ENCODE data around the gene FTCDNL1. TPM values are rescaled to one million over a fixed set of nuclear protein-coding genes. Genes with fewer than 3 reads are reported as not detected.

Gene FTCDNL1
- total and polyA plus RNA-seq, 9 of the 15 experiments (the other 6 are each of a cell fraction or from before 2014, with no cell fraction given), result 0.13 to 0.58 (median 0.32) TPM

DNA sequence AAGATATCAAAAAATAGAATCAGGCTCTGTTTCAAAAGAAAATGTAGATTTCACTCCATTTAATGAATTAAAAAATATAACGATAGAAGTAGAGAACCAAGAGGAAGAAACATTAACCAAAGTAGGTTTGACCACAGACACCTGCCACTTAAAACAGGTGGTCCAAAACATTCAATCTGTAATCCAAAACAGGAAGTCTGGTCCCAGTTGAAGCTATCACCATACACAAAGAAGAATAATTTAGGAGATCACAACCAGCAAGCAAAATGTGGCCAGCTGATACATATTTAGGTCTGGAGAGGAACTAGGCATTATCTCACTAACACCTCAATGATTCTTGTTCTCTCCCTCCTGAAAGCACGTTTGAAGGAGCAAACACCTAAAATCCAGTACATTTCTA is 73.1 kb downstream of the FTCDNL1 start (continued):
- TF ChIP-seq, protein P1, sequence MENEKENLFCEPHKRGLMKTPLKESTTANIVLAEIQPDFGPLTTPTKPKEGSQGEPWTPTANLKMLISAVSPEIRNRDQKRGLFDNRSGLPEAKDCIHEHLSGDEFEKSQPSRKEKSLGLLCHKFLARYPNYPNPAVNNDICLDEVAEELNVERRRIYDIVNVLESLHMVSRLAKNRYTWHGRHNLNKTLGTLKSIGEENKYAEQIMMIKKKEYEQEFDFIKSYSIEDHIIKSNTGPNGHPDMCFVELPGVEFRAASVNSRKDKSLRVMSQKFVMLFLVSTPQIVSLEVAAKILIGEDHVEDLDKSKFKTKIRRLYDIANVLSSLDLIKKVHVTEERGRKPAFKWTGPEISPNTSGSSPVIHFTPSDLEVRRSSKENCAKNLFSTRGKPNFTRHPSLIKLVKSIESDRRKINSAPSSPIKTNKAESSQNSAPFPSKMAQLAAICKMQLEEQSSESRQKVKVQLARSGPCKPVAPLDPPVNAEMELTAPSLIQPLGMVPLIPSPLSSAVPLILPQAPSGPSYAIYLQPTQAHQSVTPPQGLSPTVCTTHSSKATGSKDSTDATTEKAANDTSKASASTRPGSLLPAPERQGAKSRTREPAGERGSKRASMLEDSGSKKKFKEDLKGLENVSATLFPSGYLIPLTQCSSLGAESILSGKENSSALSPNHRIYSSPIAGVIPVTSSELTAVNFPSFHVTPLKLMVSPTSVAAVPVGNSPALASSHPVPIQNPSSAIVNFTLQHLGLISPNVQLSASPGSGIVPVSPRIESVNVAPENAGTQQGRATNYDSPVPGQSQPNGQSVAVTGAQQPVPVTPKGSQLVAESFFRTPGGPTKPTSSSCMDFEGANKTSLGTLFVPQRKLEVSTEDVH (IDR thresholded peaks at IDR 0.05; ENCODE audit: low read depth, partially characterized antibody), result no peak
- TF ChIP-seq ZNF12 (CRISPR knock-in tag; IDR thresholded peaks at IDR 0.05) (no peak), SNIP1 (IDR thresholded peaks at IDR 0.05; ENCODE audit: low read depth) (no peak), KLF1 (tag; IDR thresholded peaks at IDR 0.05) (no peak), HNRNPUL1 (IDR thresholded peaks at IDR 0.05; ENCODE audit: low read length) (no peak)
- TF ChIP-seq, protein P2, sequence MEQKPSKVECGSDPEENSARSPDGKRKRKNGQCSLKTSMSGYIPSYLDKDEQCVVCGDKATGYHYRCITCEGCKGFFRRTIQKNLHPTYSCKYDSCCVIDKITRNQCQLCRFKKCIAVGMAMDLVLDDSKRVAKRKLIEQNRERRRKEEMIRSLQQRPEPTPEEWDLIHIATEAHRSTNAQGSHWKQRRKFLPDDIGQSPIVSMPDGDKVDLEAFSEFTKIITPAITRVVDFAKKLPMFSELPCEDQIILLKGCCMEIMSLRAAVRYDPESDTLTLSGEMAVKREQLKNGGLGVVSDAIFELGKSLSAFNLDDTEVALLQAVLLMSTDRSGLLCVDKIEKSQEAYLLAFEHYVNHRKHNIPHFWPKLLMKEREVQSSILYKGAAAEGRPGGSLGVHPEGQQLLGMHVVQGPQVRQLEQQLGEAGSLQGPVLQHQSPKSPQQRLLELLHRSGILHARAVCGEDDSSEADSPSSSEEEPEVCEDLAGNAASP (IDR thresholded peaks at IDR 0.05), result no peak

DNA sequence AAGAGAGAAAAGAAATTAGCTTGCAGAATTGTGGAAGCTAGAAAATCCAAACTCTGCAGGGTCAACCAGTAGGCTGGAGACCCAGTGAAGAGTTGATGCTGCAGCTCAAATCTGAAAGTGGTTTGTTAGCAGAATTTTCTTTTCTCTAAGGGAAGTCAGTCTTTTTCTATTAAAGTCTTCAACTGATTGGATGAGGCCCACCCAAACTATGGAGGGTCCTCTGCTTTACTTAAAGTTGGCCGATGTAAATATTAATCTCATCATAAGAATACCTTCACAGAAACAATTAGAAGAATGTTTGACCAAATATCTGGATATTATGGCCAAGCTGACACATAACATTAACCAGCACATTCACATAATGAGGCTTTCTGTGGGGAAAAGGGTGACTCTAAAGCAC is 73.7 kb downstream of the FTCDNL1 start:
- no peaks in the 10 kb centered on the region for H3K9me1 ChIP-seq (ENCODE audit: control insufficient read depth, insufficient read depth, low read length)
- in situ Hi-C loops (cut with MboI), result no loop called here
- no peaks in the 10 kb centered on the region for H4K20me1 ChIP-seq (replicated peaks; ENCODE audit: control insufficient read depth, insufficient read depth, low read length)
- ChIA-PET POLR2A (no interaction called here), CTCF (ENCODE audit: low intra/inter-chr PET ratio) (no interaction called here)
- H3K79me2 ChIP-seq (ENCODE audit: control insufficient read depth, insufficient read depth, low read length), result no peaks in the 10 kb centered on the region
- intact Hi-C loops (cut with micrococcal nuclease), result no loop called here
- no peak overlapping the region for H3K27ac ChIP-seq (ENCODE audit: extremely low read depth, low read depth, low read length)
- H3K4me3 ChIP-seq, result no peak overlapping the region
- no peak overlapping the region for H3K4me2 ChIP-seq (ENCODE audit: insufficient read depth, low read length)
- BruUV-seq (replicated peaks), result no TSS peak
- ATAC-seq (no peak), FAIRE-seq (no peak), DNase-seq (ENCODE audit: extremely low read depth in 1 of 4, low spot score in 3 of 4) (no peak)
- no peaks in the 10 kb centered on the region for H3K36me3 ChIP-seq (ENCODE audit: control insufficient read depth, insufficient read depth, low read length)
- H3K9ac ChIP-seq (ENCODE audit: insufficient read depth in 1 of 2, low read depth in 2 of 2, low read length in 2 of 2), result no peak overlapping the region
- H2AFZ ChIP-seq (ENCODE audit: low read depth, low read length), result no peak overlapping the region
- no peaks in the 10 kb centered on the region for H3K9me3 ChIP-seq (replicated peaks; ENCODE audit: control insufficient read depth, insufficient read depth, low read depth, low read length)
- 0% methylated on average over 1 of the region's 1 CpG for WGBS (ENCODE audit: insufficient coverage, low coverage, missing lambda C conversion rate)
- peak; percentile 85 for TF ChIP-seq ZNF134 (CRISPR knock-in tag; conservative IDR thresholded peaks at IDR 0.05)
- no peak for TF ChIP-seq NFE2 (IDR thresholded peaks at IDR 0.05; ENCODE audit: low read depth)
- no peaks in the 10 kb centered on the region for H3K27me3 ChIP-seq (ENCODE audit: control insufficient read depth in 2 of 2, insufficient read depth in 2 of 2, low read length in 2 of 2)
- H3K4me1 ChIP-seq (replicated peaks in 1 of 2; ENCODE audit: control insufficient read depth in 2 of 2, insufficient read depth in 2 of 2, low read length in 2 of 2), result peaks cover 0 to 2% of the 10 kb centered on the region in 2 experiments; a peak in 1 of 5 replicates

Measured in K562 (cell line).